NAMALWA (cell line): ENCODE data around the gene FGF1.

Experiments used
- DNase-seq: peaks from one replicate; pipeline ENCODE4 v3.0.0-alpha.2; 2015; ENCODE audit warnings: low spot score

FGF1 gene

DNA sequence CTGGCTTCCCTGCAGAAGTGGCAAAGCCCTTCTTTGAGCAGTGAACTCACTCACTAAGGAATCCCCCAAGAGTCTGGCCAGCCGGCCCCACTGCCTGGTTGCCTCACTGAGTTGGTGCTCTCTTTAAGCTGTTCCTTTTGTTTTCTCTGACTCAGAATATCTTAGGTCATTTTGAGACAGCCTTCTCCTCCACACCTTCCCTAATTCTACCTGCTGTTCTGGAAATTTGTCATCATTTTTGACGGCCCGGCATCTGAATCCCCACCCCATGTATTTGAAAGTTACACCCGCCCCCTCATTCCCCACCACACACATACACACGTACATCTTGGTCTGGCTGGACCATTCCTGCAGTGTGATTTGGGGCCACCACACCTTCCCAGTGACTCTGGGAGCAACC is 41.8 kb downstream of the FGF1 start:
- DNase-seq: no peak

GRCh38 chr5:142643634-142644033 is 42.3 kb downstream of the FGF1 start:
- no peak for DNase-seq

- DNase-seq: no peak
Observed at GRCh38 chr5:142642427-142642826, 43.5 kb downstream of the FGF1 start.

GRCh38 chr5:142641711-142642110 is 44.2 kb downstream of the FGF1 start:
- no peak for DNase-seq

DNA sequence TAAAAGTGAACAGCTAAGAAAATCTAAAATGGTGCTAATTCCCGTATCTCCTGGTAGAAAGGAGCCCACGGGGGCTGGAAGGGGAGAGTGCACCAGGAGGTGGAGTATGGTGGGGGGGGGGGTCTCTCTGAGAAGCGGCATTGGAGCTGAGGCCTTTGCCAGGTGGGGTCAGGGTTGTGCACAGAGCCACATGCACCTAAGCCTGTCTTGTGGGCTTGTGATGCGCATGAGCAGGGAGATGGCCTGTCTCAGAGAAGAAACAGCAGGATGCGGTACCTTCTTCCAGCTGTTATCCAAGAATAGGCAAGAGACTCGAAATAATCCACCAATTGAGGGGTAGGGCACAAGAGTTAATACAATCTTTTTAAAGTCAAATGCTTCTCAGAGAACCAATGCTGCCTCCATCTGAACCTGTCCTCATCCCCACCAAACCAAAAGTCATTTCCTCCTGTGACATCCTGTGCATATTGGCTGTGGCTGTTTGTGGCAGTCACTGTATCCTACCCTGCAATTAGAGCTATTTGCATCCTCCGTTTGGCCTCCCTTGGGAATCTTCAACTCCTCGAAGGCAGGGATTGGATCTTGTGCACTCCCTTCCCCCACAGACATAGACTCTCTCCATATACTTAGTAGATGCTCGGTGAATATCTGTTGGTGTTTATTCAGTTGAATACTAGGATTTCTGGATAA is 45.4 kb downstream of the FGF1 start:
- no peak for DNase-seq

DNA sequence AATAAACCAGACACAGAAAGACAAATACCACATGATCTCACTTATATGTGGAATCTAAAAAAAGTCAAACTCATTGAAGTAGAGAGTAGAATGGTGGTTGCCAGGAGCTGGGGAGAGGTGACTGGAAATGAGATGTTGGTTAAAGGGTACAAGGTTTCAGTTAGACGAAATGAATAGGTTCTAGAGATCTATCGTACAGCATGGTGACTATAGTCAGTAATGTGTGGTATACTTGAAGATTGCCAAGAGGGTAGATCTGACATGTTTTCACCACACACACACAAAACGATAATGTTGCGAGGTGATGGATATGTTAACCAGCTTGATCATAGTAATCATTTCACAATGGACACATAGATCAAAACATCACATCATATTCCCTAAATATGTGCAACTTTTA is 46.4 kb downstream of the FGF1 start:
- no peak for DNase-seq

DNA sequence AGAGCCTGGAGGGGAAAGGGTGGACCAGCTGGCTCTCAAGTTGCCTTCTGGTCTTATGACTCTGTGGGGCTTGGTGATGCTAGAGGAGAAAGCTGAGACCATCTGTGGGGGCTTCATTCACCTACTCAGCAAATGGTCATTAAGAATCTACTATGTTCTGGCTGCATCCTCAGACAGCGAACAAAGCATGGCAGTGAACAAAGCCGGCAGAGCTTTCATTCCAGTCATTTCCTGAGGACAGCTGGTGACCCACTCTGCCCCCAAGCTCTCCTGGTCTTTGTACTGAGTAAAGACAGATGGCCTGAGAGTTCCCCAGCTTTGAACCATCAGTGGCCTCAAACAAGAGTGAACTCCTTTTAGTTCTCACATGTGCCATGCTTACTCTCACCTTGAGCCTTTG is 48.0 kb downstream of the FGF1 start:
- DNase-seq: no peak

- DNase-seq: no peak
Observed at GRCh38 chr5:142636698-142637324, 49.1 kb downstream of the FGF1 start.

GRCh38 chr5:142636093-142636492 is 49.8 kb downstream of the FGF1 start:
- DNase-seq: no peak

DNA sequence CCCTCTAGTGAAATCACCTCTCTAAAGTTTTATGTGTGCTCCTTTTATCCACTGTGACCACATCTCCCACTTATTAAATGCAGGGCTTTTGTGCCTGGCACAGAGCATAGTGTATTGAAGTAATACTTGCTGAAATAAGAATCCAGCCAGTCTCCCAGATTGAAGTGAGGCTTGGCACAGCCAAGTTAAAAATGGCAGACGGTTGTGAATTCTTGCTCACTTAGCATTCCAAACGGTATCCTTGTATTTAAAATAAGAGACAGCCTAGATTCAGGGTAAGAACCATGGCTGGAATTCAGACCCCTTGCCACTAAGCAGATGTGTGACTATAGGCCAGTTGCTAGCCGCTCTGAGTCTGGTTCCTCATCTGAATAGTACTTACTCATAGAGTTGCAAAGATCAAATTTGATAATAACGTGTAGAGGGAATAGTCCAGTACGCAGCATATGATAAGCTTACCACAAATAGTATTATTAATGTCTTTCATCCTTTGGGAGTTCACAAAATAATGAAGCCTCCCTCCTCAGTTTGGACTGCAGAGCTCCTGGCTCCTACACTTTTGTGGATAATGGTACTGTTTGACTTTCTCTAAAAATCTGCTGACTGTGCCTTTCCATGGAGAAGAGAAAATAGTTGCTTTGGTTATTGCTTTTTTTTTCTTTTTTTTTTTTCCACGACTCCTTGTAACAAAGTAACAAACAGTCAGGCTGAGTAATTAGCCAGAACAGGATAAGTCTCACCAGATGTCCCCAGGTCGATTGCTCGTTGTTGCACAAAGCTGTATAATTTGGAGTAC is 51.5 kb downstream of the FGF1 start:
- DNase-seq: no peak

- DNase-seq: no peak
Observed at GRCh38 chr5:142630927-142631539, 54.9 kb downstream of the FGF1 start.

DNA sequence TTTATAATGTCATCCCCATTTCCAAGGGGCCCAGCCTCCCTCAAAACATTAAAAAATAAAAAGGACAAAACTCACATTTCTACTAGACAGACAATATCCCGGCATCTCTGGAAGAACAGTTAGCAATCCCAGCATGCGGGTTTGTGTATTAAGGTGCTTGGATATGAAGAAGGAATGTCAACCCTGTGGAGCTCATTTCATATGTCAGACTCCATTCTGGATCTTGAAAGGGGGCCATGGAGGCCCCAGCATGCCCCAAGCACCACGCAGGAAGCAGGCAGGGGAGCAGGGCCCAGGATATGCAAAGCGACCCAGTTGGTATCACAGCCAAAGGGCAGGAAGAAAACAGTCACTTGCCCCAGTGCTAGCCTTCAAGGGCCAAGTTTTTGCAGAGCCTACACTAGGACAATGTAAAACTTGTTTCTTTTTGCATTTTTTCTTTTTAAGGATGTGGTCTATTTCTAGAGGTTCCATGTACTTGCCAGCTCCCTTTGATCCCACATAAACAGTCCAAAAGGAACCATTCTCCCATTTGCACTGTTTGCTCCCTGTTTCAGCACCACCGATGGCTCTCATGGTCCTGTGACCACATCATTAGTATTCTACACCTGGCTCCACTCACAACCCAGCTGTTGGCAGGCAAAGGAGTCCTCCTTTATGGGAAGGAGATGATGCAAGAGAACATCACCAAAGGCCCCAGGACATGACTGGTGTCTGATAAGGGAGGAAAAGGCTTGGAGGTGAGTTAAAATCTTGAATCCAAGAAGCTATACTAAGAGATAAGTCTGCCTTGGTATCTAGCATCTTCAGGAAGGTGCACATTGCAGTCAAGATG is 58.3 kb downstream of the FGF1 start:
- no peak for DNase-seq

GRCh38 chr5:142626786-142627185 is 59.1 kb downstream of the FGF1 start:
- DNase-seq: no peak

DNA sequence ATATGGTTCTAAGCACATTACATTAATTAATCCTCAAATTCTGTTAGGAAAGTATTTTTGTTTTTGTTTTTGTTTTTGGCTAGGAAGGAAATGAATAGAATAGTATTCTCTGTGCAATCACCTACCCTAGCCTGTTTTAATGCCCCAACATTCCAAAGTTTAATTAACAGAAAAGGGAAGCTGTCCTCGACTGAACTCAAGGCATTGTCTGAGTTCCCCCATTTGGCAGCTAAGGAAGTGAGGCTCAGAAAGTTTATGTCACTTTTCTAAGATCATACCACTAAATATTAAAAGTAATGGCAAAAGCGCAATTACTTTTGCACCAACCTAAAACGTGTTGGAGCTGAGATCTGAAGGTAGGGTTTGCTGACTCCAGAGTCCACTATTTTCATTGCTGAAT is 59.8 kb downstream of the FGF1 start:
- DNase-seq: no peak

GRCh38 chr5:142621227-142621626 is 64.7 kb downstream of the FGF1 start:
- DNase-seq: no peak

- no peak for DNase-seq
Observed at GRCh38 chr5:142619815-142620214, 66.1 kb downstream of the FGF1 start.

DNA sequence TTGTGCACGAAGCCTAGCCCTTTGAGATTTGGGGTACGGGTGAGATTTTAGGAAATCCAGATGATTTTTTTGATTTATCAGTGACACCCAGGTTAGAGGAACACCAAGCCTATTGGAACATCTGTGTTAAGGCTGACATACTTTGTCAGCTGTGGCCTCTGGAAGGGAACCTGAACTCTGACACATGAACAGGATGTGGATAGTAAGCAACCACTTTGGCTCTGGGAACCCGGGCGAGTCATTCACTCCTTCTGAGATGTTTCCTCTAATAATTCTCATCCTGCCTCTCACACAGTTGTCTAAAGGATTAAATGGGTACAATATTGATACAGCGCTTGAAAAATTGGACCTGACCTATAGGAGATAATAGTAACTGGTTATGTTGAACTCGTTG is 67.8 kb downstream of the FGF1 start:
- DNase-seq: no peak

DNA sequence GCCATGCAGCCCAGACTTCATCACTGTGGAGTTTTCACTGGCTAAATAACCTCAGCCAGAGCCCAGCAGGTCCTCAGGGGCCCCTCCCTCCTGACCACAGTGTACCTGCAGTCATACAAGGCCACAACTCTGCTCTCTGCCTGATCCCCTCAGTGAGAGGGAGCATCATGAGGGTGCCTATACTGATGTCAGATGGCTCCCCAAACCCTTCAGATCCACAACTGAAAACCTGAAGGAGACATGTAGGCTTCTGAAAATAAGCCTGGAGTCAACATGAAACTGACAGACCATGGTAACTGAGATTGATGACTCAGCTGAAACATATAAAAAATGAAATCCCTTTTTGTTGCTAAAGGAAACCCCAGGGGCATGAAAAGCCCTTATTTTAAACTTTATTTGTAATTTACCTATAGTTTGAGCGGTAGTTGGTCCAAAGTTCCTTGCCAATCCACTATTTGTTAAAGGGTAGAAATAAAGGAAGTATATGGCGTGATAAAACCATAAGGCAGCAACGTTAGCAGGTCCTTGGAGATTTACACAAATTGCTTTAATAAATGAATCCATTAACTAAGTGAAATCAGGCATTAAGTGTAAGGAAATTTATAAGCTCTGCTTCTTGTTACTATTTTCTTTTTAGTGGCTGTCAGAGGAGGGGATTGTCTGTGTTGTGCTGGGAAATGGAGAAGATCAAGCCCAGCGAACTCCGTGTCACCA is 68.3 kb downstream of the FGF1 start:
- no peak for DNase-seq

DNA sequence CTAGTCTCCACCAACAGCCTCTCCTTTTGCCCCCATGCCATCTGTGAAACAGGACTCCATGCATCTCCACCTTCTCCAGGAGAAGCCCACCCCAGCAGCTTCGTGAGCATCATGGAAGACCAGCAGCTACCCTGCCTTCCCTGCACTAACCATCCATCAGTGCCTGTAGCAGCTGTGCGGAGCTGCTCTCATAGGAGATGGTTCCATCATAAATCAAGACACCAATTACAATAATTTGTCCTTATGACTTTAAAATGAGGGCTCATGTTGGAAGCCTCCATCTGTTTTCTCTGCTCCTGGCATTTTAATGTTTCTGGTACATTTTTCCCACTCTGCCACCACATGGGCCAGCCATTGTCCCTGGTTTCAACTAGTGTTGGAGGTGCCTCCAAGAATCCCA is 69.9 kb downstream of the FGF1 start:
- no peak for DNase-seq

DNA sequence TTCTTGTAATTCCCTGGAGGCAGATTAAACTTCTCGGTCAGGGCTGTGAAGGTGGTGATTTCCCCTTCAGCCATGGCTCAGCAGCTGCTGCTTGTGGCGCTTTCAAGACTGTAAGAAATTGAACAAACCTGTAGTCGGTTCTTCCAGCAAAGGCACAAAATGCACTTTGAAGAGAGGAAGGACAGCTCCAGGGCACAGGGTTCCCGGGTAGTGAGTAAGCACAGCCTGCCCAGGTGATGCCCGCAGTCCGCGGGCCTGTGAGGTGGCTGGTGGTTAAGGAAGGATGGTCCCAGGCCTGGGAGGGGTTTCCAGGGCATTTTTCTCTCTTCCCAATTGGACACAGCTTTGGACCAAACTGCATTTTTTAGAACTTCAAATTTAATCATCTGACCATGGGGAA is 71.8 kb downstream of the FGF1 start:
- no peak for DNase-seq

- DNase-seq: no peak
Observed at GRCh38 chr5:142613271-142613671, 72.6 kb downstream of the FGF1 start.
